ENCODE data around the gene NME4.

DNA sequence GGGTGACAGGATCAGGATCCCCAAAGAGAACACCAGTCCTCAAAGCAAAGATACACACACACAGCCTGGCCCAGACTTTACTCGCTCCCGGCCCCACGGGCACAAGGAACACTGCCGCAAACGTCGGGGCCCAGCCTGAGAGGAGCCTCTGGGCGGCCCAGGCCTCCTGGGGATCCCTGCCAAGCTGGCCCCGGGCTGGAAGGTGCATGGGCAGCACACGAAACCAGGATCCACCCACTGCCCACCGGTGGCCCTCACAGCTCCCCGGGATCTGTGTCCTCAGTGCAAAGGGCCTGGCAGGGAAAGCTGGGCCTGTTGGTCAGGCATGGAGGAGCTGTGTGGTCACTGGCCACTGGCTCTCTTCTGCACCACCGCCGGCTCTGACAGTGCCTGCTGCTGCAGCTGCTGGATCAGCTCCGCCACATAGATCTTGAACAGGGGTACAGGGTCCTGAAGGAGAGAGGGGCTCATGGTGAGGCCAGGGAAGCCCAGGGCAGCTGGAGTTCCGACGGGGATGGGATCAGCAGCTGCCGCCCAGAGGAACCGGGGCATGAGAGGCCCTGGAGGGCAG lies 29.6 kb upstream of the NME4 start:
- TF ChIP-seq, protein P1, sequence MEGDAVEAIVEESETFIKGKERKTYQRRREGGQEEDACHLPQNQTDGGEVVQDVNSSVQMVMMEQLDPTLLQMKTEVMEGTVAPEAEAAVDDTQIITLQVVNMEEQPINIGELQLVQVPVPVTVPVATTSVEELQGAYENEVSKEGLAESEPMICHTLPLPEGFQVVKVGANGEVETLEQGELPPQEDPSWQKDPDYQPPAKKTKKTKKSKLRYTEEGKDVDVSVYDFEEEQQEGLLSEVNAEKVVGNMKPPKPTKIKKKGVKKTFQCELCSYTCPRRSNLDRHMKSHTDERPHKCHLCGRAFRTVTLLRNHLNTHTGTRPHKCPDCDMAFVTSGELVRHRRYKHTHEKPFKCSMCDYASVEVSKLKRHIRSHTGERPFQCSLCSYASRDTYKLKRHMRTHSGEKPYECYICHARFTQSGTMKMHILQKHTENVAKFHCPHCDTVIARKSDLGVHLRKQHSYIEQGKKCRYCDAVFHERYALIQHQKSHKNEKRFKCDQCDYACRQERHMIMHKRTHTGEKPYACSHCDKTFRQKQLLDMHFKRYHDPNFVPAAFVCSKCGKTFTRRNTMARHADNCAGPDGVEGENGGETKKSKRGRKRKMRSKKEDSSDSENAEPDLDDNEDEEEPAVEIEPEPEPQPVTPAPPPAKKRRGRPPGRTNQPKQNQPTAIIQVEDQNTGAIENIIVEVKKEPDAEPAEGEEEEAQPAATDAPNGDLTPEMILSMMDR (IDR thresholded peaks at IDR 0.05): no peak
- no peak for TF ChIP-seq POLR2A (IDR thresholded peaks at IDR 0.05)
